22Rv1 (cell line): ENCODE results near the gene LY6G6F.

Source experiments
- ZFX ChIP-seq: fragments of 450-650 bp; IDR thresholded peaks from 2 replicates; pipeline ENCODE4 v1.6.1; 2017; ENCODE audit warnings: antibody characterized with exemption, borderline replicate concordance
- TF ChIP-seq, protein P1 (sequence below): fragments of 450-650 bp; IDR thresholded peaks from 2 replicates; pipeline ENCODE4 v1.5.1; 2017; ENCODE audit warnings: mild to moderate bottlenecking

DNA sequence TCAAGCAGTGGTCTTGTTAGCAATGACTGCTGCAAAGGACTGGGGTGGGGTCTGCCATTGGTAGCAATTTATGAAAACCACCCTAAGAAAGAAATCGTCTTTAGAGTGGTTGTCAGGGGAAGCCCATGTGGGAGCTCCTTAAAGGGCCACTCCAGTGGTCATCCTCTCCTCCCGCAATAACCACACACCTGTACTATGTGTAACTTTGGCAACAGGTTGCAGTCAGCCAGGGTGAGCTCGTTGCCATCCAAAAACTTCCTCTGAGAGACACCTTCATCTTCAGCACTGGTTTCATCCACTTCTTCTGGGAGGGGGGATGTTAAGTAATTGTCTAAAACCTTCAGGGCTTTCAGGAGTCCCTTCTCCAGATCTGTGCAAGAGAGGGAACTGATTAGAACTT lies 25.4 kb downstream of the LY6G6F start:
- TF ChIP-seq, protein P1, sequence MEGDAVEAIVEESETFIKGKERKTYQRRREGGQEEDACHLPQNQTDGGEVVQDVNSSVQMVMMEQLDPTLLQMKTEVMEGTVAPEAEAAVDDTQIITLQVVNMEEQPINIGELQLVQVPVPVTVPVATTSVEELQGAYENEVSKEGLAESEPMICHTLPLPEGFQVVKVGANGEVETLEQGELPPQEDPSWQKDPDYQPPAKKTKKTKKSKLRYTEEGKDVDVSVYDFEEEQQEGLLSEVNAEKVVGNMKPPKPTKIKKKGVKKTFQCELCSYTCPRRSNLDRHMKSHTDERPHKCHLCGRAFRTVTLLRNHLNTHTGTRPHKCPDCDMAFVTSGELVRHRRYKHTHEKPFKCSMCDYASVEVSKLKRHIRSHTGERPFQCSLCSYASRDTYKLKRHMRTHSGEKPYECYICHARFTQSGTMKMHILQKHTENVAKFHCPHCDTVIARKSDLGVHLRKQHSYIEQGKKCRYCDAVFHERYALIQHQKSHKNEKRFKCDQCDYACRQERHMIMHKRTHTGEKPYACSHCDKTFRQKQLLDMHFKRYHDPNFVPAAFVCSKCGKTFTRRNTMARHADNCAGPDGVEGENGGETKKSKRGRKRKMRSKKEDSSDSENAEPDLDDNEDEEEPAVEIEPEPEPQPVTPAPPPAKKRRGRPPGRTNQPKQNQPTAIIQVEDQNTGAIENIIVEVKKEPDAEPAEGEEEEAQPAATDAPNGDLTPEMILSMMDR: no peak
- no peak for TF ChIP-seq ZFX
